Spleen (tissue), 11 donors: ENCODE results near the gene PEPD. TPM values are rescaled to one million over a fixed set of nuclear protein-coding genes. Genes with fewer than 3 reads are reported as not detected.

ENCODE experiments used
- DNase-seq: peaks from one replicate; pipeline ENCODE4 v3.0.0-alpha.2; 2020
- H3K27ac ChIP-seq, 8 donors: fragments of 200-600 bp; sonication (generic) in 7 of 8; 1 replicate in 4 of 8; 2 replicates in 4 of 8; pipeline versions ENCODE4 v1.5.0 to v1.8.0; 2016 to 2021; ENCODE audit warnings: inconsistent platforms in 4 of 8, mild to moderate bottlenecking in 4 of 8, moderate library complexity in 1 of 8
- H3K27me3 ChIP-seq, 7 donors: fragments of 200-600 bp; sonication (generic) in 6 of 7; replicated peaks in 1 of 7; 1 replicate in 4 of 7; 2 replicates in 3 of 7; pipeline versions ENCODE4 v1.5.0 to v1.8.0; 2016 to 2021; ENCODE audit warnings: inconsistent platforms in 3 of 7, mild to moderate bottlenecking in 1 of 7
- H3K36me3 ChIP-seq, 6 donors: fragments of 200-600 bp; sonication (generic) in 5 of 6; 1 replicate in 4 of 6; 2 replicates in 2 of 6; pipeline versions ENCODE4 v1.5.0 to v1.8.0; 2016 to 2021; ENCODE audit warnings: inconsistent platforms in 2 of 6
- H3K4me1 ChIP-seq, 6 donors: fragments of 200-600 bp; sonication (generic) in 5 of 6; 1 replicate in 3 of 6; 2 replicates in 3 of 6; pipeline versions ENCODE4 v1.5.0 to v1.8.0; 2016 to 2021; ENCODE audit warnings: inconsistent platforms in 3 of 6
- H3K4me3 ChIP-seq, 8 donors: fragments of 200-600 bp; sonication (generic) in 7 of 8; 1 replicate in 4 of 8; 2 replicates in 4 of 8; pipeline versions ENCODE4 v1.5.0 to v1.8.0; 2016 to 2021; ENCODE audit warnings: inconsistent platforms in 4 of 8, mild to moderate bottlenecking in 4 of 8, moderate library complexity in 2 of 8
- H3K9me3 ChIP-seq, 8 donors: fragments of 200-600 bp; sonication (generic) in 7 of 8; 1 replicate in 4 of 8; 2 replicates in 4 of 8; pipeline versions ENCODE4 v1.5.0 to v1.8.0; 2016 to 2021; ENCODE audit warnings: inconsistent platforms in 4 of 8
- POLR2A ChIP-seq, 3 donors: fragments of 450-650 bp; IDR thresholded peaks; one replicate each; pipeline ENCODE4 v1.5.1; 2017; ENCODE audit warnings: antibody characterized with exemption in 3 of 3, mild to moderate bottlenecking in 1 of 3
- POLR2AphosphoS5 ChIP-seq, 3 donors: sonication (generic); formaldehyde crosslinking; IDR thresholded peaks; one replicate each; pipeline ENCODE4 v1.5.1; 2017; ENCODE audit warnings: antibody characterized with exemption in 3 of 3
- WGBS, 5 donors: extraction: QIAGEN DNeasy Blood & Tissue Kit in 3 of 5; methylation state at CpG; one replicate each; pipeline versions ENCODE4 v1.1.5 to v1.1.7; 2013 to 2018; 5-methylcytosine and 5-hydroxymethylcytosine counted together
- intact Hi-C: fragments of 100-400 bp; cut with DNase I; formaldehyde crosslinking; loops from one replicate; pipeline ENCODE4 v1.15.0; 2023; ENCODE audit warnings: low total_unique reads
- polyA plus RNA-seq, 3 donors: library from polyadenylated mRNA; stranded (reverse); fragments of 200-250 nt; gene quantifications; one replicate each; pipeline ENCODE4 v1.2.1, GENCODE V29; 2013
- total RNA-seq, 7 donors: library from RNA; depleted of rRNA in 3 of 7; stranded (reverse); fragments of >200 nt in 3 of 7; fragmentation: NEBNext Ultra II Directional in 4 of 7; extraction: Animal tissue kit (Norgen Biotek cat#: 25700) in 4 of 7; gene quantifications; one replicate each; pipeline versions ENCODE4 v1.1.0 to v1.2.1, GENCODE V29; 2016 to 2021
- TF ChIP-seq, protein P1 (sequence below), 11 experiments: fragments of 200-600 bp in 7 of 11; fragments of 450-650 bp in 4 of 11; sonication (generic) in 4 of 11; IDR thresholded peaks in 8 of 11; conservative IDR thresholded peaks in 3 of 11; 1 replicate in 7 of 11; 2 replicates in 4 of 11; pipeline versions ENCODE4 v1.4.0 to v1.8.0; 2016 to 2021; ENCODE audit warnings: antibody characterized with exemption in 11 of 11, inconsistent platforms in 4 of 11, mild to moderate bottlenecking in 1 of 11
- donor health status: healthy with polysubstance abuse.
- donor health status: DM: no; HTN: no; CAD: no; lungs with moderate emphysema.
- donor health status: DM: no; HTN: no; CAD: no.
- donor health status: Bipolar disorder and iron deficiency.
- donor health status: healthy.
- donor health status: DM: no; HTN: no; CAD: no.
- donor health status: DM: yes; HTN: yes; CAD: no.

Gene PEPD
- total and polyA plus RNA-seq, 10 donors, result 38.4 to 98.3 (median 69.8) TPM

DNA sequence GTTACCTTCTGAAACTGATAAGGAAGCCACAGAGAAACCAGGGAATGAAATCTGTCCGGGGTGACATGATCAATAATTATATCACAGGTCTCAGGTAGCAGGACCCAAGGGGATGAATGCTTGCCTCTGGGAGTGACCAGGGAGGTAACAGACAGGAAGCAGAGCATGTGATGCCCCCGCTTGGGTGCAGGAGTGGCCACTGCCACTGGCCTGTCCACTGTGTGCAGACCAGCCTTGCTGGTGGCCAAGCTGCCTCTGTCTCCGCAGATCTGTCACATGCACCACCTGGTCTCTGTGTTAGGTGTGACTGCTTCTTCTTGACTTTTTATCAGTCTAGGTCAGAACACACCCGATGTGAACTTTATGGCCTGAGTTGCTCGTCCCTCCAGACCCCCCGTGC, 71.8 kb downstream of the PEPD start:
- intact Hi-C loops, result no loop called here
- WGBS, 5 donors, result 83 to 95% (median 94%) methylated on average over 5 to 6 of the region's 6 CpGs
- peak; percentile 32 for DNase-seq

DNA sequence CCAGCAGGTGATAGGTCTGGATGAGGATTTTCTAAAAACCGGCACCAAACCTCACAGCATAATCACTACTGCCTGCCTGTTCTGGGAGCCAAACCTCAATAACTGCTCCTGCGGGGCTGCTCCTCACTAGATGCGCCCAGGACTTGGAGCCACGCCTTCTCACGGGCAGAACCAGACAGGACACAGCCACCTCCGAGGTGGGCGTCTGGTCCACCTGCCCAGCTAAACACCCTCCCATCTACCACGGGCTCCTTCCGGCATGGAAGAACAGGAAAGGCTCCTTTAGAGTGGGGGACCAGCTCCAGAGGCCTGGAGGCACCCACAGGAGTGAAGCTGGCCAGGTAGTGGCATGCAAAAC, 73.5 kb downstream of the PEPD start:
- TF ChIP-seq, protein P1, sequence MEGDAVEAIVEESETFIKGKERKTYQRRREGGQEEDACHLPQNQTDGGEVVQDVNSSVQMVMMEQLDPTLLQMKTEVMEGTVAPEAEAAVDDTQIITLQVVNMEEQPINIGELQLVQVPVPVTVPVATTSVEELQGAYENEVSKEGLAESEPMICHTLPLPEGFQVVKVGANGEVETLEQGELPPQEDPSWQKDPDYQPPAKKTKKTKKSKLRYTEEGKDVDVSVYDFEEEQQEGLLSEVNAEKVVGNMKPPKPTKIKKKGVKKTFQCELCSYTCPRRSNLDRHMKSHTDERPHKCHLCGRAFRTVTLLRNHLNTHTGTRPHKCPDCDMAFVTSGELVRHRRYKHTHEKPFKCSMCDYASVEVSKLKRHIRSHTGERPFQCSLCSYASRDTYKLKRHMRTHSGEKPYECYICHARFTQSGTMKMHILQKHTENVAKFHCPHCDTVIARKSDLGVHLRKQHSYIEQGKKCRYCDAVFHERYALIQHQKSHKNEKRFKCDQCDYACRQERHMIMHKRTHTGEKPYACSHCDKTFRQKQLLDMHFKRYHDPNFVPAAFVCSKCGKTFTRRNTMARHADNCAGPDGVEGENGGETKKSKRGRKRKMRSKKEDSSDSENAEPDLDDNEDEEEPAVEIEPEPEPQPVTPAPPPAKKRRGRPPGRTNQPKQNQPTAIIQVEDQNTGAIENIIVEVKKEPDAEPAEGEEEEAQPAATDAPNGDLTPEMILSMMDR (IDR thresholded peaks at IDR 0.05 in 8 of 11, conservative IDR thresholded peaks at IDR 0.05 in 3 of 11), result no peak
- TF ChIP-seq POLR2AphosphoS5 (IDR thresholded peaks at IDR 0.05), result no peak
- TF ChIP-seq POLR2A (IDR thresholded peaks at IDR 0.05), result no peak
- H3K9me3 ChIP-seq, result no peaks in the 10 kb centered on the region
- peak; percentile 23 for DNase-seq
- WGBS, 5 donors, result 86 to 97% (median 95%) methylated on average over 9 of the region's 9 CpGs
- H3K27me3 ChIP-seq, result no peaks in the 10 kb centered on the region
- H3K27ac ChIP-seq, result no peak overlapping the region
- intact Hi-C loops, result no loop called here
- peaks cover 0 to 36% (median 0%) of the 10 kb centered on the region in 6 donors for H3K36me3 ChIP-seq
- no peak overlapping the region for H3K4me3 ChIP-seq
- no peaks in the 10 kb centered on the region for H3K4me1 ChIP-seq

More for the DNA sequence above, 71.8 kb downstream of the PEPD start:
- Histone ChIP-seq H3K9me3 (no peaks in the 10 kb centered on the region), H3K27ac (no peak overlapping the region), H3K4me3 (no peak overlapping the region), H3K36me3 (peaks cover 0 to 27% (median 0%) of the 10 kb centered on the region in 6 donors), H3K4me1 (no peaks in the 10 kb centered on the region), H3K27me3 (no peaks in the 10 kb centered on the region)
- TF ChIP-seq, protein P1 (IDR thresholded peaks at IDR 0.05 in 8 of 11, conservative IDR thresholded peaks at IDR 0.05 in 3 of 11), result no peak
- TF ChIP-seq POLR2A (IDR thresholded peaks at IDR 0.05) (no peak), POLR2AphosphoS5 (IDR thresholded peaks at IDR 0.05) (no peak)

DNA sequence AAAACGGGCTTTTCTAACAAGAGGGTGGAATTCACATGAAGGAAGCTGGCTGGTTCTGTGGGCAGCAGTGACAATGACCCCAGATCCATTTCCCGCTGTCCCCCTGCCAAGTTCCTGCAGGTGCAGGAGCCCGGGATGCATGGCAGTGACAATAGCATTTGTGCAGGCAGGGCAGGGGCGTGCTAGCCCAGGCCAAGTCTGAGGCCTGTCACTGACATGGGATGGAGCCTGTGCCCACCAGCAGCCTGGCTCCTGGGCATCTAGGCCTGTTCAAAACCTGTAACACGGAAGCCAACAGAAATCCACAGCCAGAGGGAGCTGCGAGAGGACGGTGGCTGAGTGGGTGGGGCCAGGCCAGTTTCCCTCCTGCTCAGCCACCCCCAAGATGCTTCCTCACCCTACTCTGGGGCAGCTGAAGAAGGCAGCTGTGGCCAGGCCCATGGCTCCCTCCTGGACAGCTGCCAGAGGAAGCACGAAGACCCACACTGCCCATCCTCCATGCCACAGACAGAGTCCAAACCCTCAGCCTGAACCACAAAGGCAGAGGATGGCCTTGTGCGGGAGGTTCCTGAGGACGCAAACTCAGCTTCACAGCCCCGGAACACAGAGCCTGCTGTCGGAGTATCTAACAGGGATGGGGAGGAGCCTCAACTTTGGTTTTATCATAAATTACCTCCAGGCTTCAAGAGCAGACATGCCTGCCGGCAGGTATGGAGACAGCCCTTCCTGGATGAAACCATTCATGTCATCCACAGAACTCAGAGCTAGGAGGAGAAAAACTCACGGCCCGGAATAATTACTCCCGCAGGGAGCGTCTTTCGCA, 74.0 kb downstream of the PEPD start:
- peak; percentile 54 for DNase-seq
- WGBS, 5 donors, result 56 to 75% (median 66%) methylated on average over 12 to 18 of the region's 18 CpGs

More for the DNA sequence above, 74.0 kb downstream of the PEPD start:
- Histone ChIP-seq H3K36me3 (peaks cover 0 to 36% (median 0%) of the 10 kb centered on the region in 6 donors), H3K27me3 (no peaks in the 10 kb centered on the region), H3K4me3 (no peak overlapping the region), H3K4me1 (no peaks in the 10 kb centered on the region), H3K27ac (no peak overlapping the region), H3K9me3 (no peaks in the 10 kb centered on the region)
- TF ChIP-seq POLR2AphosphoS5 (IDR thresholded peaks at IDR 0.05), result no peak
- TF ChIP-seq, protein P1 (IDR thresholded peaks at IDR 0.05 in 8 of 11, conservative IDR thresholded peaks at IDR 0.05 in 3 of 11), result no peak
- TF ChIP-seq POLR2A (IDR thresholded peaks at IDR 0.05), result no peak
- intact Hi-C loops, result no loop called here
